ENCODE measurements around the gene GNA15.

DNA sequence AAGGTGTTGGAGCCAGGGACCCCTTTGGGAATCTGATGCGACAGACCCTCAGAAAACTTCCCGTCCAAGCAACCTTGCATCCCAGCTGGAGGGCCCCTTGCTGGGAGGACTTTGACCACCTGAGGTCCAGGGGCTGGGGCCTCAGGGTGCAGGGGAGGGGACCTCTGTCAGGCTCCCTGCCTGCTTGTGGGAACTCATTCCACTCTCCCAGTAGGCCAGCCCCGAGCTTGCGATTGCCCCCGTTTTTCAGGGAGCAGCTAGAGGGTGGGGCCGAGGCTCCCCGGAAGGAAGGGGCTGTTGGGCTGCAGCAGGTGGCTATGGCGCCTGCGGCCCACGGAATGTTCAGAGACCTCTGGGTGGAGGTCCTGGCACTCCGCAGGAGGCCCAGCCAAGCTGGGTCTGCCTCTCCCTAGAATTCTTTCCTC lies 38.9 kb upstream of the GNA15 start:
- TF ChIP-seq, protein P1, sequence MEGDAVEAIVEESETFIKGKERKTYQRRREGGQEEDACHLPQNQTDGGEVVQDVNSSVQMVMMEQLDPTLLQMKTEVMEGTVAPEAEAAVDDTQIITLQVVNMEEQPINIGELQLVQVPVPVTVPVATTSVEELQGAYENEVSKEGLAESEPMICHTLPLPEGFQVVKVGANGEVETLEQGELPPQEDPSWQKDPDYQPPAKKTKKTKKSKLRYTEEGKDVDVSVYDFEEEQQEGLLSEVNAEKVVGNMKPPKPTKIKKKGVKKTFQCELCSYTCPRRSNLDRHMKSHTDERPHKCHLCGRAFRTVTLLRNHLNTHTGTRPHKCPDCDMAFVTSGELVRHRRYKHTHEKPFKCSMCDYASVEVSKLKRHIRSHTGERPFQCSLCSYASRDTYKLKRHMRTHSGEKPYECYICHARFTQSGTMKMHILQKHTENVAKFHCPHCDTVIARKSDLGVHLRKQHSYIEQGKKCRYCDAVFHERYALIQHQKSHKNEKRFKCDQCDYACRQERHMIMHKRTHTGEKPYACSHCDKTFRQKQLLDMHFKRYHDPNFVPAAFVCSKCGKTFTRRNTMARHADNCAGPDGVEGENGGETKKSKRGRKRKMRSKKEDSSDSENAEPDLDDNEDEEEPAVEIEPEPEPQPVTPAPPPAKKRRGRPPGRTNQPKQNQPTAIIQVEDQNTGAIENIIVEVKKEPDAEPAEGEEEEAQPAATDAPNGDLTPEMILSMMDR (IDR thresholded peaks at IDR 0.05; ENCODE audit: low read depth, low read length, poor library complexity, severe bottlenecking) = no peak
- no peak for TF ChIP-seq EZH2phosphoT487 (IDR thresholded peaks at IDR 0.05; ENCODE audit: borderline replicate concordance, low read length)
